ENCODE data around the gene SPATA13. TPM values are rescaled to one million over a fixed set of nuclear protein-coding genes. Genes with fewer than 3 reads are reported as not detected.

SPATA13 gene
- total and polyA plus RNA-seq, 2 donors (not counting 1 experiment from before 2014, with no cell fraction given): 11.6 to 24.6 TPM

DNA sequence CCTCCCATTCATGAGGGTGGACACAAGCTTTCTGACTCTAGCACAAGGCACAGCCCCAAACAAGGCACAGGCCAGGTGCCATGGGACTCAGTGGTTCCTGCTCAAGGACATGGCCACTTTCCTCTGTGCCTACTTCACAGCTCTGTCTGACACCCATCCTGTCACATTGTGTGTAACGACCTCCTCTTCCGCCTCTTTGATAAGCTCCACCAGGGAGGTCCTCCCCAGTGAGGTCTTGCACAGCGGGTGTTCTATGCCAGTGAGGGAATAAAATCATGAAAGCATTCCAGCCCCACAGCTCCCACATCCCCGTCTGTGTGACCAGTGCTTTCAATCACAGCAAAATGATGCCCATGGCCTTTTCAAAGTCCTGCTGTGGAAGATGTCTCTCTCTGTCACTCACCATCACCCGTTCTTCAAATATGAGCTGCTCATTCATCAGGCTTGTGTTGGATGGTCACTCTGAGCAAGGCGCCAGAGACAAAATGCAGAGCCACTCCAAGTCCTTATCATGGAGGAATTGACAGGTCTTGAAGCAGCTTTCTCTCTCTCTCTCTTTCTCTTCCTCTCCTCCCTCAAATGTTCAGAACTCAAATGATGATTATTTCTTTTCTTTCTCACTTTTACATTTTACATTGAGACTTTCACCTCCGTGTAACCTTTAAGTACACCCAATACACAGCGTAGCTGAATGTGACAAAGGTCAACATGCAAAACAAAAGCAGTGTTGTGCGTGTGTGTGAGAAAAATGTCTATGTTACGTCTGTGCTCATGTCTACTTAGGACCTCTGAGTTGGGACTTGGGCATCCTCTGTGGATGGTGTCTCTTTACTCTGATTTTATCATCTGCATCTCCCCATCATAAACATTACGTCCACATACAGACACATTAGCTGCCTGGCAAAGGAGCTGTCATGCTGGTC, 8.0 kb upstream of the SPATA13 start:
- Histone ChIP-seq H3K9me3 (ENCODE audit: control insufficient read depth, insufficient read depth, low read depth, low read length) (no peaks in the 10 kb centered on the region), H3K36me3 (ENCODE audit: control insufficient read depth, insufficient read depth, low read length) (no peaks in the 10 kb centered on the region), H3K27ac (ENCODE audit: insufficient read depth, low read length) (no peak overlapping the region), H3K4me2 (ENCODE audit: extremely low read depth, insufficient read depth, low read length) (no peak overlapping the region), H2AFZ (ENCODE audit: low read length) (no peak overlapping the region), H3K27me3 (ENCODE audit: control insufficient read depth, insufficient read depth, low read length) (no peaks in the 10 kb centered on the region), H3K4me3 (replicated peaks in 1 of 4; ENCODE audit: control extremely low read depth in 1 of 4, insufficient read depth in 1 of 4, low read depth in 3 of 4, low read length in 4 of 4) (no peak overlapping the region), H3K79me2 (ENCODE audit: control insufficient read depth, insufficient read depth, low read length) (no peaks in the 10 kb centered on the region), H3K9ac (ENCODE audit: insufficient read depth, low read length) (no peak overlapping the region), H3K4me1 (ENCODE audit: control insufficient read depth, extremely low read depth, insufficient read depth, low read length) (peaks cover 16% of the 10 kb centered on the region), H4K20me1 (ENCODE audit: control insufficient read depth, extremely low read depth, insufficient read depth, low read length) (no peaks in the 10 kb centered on the region)
- no peak for DNase-seq (ENCODE audit: low read depth in 2 of 2)
- TF ChIP-seq EZH2 (IDR thresholded peaks at IDR 0.05; ENCODE audit: low read length, missing control alignments): no peak
- TF ChIP-seq, protein P1, sequence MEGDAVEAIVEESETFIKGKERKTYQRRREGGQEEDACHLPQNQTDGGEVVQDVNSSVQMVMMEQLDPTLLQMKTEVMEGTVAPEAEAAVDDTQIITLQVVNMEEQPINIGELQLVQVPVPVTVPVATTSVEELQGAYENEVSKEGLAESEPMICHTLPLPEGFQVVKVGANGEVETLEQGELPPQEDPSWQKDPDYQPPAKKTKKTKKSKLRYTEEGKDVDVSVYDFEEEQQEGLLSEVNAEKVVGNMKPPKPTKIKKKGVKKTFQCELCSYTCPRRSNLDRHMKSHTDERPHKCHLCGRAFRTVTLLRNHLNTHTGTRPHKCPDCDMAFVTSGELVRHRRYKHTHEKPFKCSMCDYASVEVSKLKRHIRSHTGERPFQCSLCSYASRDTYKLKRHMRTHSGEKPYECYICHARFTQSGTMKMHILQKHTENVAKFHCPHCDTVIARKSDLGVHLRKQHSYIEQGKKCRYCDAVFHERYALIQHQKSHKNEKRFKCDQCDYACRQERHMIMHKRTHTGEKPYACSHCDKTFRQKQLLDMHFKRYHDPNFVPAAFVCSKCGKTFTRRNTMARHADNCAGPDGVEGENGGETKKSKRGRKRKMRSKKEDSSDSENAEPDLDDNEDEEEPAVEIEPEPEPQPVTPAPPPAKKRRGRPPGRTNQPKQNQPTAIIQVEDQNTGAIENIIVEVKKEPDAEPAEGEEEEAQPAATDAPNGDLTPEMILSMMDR (conservative IDR thresholded peaks at IDR 0.05 in 1 of 2, IDR thresholded peaks at IDR 0.05 in 1 of 2; ENCODE audit: low read depth in 1 of 2, low read length in 2 of 2): no peak

DNA sequence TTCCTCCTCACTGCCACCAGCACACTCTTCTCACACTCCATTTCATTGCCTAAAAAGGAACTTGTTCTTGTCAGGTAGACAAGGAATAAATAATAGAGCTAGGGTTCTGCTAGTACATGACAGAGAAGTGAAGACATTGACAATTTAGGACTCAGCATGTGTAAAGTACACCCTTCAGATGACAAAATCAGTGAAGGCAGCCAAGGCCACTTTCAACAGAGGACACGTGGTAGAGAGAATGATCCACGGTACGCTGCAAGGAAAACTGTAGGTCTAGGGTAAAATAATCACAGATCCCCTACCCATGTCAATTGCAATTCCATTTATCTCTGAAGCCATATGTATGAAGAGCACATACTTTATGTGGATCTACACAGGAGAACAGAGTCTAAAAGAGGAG, 7.2 kb upstream of the SPATA13 start:
- Histone ChIP-seq H3K9ac (ENCODE audit: insufficient read depth, low read length) (no peak overlapping the region), H3K36me3 (ENCODE audit: control insufficient read depth, insufficient read depth, low read length) (no peaks in the 10 kb centered on the region), H2AFZ (ENCODE audit: low read length) (no peak overlapping the region), H3K4me3 (replicated peaks in 1 of 4; ENCODE audit: control extremely low read depth in 1 of 4, insufficient read depth in 1 of 4, low read depth in 3 of 4, low read length in 4 of 4) (no peak overlapping the region), H4K20me1 (ENCODE audit: control insufficient read depth, extremely low read depth, insufficient read depth, low read length) (no peaks in the 10 kb centered on the region), H3K9me3 (ENCODE audit: control insufficient read depth, insufficient read depth, low read depth, low read length) (no peaks in the 10 kb centered on the region), H3K27ac (ENCODE audit: insufficient read depth, low read length) (no peak overlapping the region), H3K4me1 (ENCODE audit: control insufficient read depth, extremely low read depth, insufficient read depth, low read length) (peaks cover 10% of the 10 kb centered on the region), H3K79me2 (ENCODE audit: control insufficient read depth, insufficient read depth, low read length) (no peaks in the 10 kb centered on the region), H3K27me3 (ENCODE audit: control insufficient read depth, insufficient read depth, low read length) (no peaks in the 10 kb centered on the region), H3K4me2 (ENCODE audit: extremely low read depth, insufficient read depth, low read length) (no peak overlapping the region)
- TF ChIP-seq, protein P1 (conservative IDR thresholded peaks at IDR 0.05 in 1 of 2, IDR thresholded peaks at IDR 0.05 in 1 of 2; ENCODE audit: low read depth in 1 of 2, low read length in 2 of 2): no peak
- TF ChIP-seq EZH2 (IDR thresholded peaks at IDR 0.05; ENCODE audit: low read length, missing control alignments): no peak
- no peak for DNase-seq (ENCODE audit: low read depth in 2 of 2)

DNA sequence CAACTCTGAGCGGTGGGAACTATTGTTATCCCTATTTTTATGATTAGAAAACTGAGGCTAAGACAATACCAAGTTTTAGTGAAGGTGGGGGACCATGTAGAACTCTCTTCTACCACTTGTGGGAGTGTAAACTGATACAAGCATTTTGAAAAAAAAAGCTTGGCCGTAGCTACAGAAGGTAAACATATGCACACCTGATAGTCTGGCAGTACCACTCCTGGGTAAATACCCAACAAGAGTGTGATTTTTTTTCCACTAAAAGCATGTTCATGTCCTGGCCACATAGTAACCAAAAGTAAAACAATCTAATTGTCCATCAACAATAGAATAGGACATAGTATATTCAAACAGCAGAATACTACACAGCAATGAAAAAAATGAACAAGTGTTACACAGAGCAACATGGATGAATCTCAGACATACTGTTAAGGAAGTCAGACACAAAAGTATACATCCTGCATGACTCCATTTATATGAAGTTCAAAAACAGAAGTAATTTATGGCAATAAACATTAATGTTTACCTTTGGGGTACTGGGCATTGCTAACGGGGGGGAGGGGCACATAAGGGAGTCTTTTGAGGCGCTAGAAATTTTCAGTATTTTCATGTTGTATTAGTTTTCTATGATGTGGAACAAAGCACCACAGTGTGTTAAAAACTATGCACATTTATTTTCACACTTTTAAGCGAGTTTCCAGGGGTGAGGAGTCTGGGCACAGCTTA, 6.4 kb upstream of the SPATA13 start:
- H3K36me3 ChIP-seq (ENCODE audit: control insufficient read depth, insufficient read depth, low read length): no peaks in the 10 kb centered on the region
- no peaks in the 10 kb centered on the region for H4K20me1 ChIP-seq (ENCODE audit: control insufficient read depth, extremely low read depth, insufficient read depth, low read length)
- TF ChIP-seq EZH2 (IDR thresholded peaks at IDR 0.05; ENCODE audit: low read length, missing control alignments): no peak
- TF ChIP-seq, protein P1 (conservative IDR thresholded peaks at IDR 0.05 in 1 of 2, IDR thresholded peaks at IDR 0.05 in 1 of 2; ENCODE audit: low read depth in 1 of 2, low read length in 2 of 2): no peak
- no peak overlapping the region for H3K9ac ChIP-seq (ENCODE audit: insufficient read depth, low read length)
- no peak for DNase-seq (ENCODE audit: low read depth in 2 of 2)
- peaks cover 5% of the 10 kb centered on the region for H3K4me1 ChIP-seq (ENCODE audit: control insufficient read depth, extremely low read depth, insufficient read depth, low read length)
- H3K4me2 ChIP-seq (ENCODE audit: extremely low read depth, insufficient read depth, low read length): no peak overlapping the region
- no peaks in the 10 kb centered on the region for H3K9me3 ChIP-seq (ENCODE audit: control insufficient read depth, insufficient read depth, low read depth, low read length)
- no peak overlapping the region for H2AFZ ChIP-seq (ENCODE audit: low read length)
- H3K79me2 ChIP-seq (ENCODE audit: control insufficient read depth, insufficient read depth, low read length): no peaks in the 10 kb centered on the region
- no peak overlapping the region for H3K4me3 ChIP-seq (replicated peaks in 1 of 4; ENCODE audit: control extremely low read depth in 1 of 4, insufficient read depth in 1 of 4, low read depth in 3 of 4, low read length in 4 of 4)
- no peaks in the 10 kb centered on the region for H3K27me3 ChIP-seq (ENCODE audit: control insufficient read depth, insufficient read depth, low read length)
- no peak overlapping the region for H3K27ac ChIP-seq (ENCODE audit: insufficient read depth, low read length)

Data from fibroblast of lung (primary cell).